Omental fat pad (tissue), 4 donors: ENCODE data around the gene IL1B. TPM values are rescaled to one million over a fixed set of nuclear protein-coding genes. Genes with fewer than 3 reads are reported as not detected.

ENCODE experiments used
- ATAC-seq: fragments of 150-250 bp; one replicate; pipeline ENCODE4 v1.9.1; 2016; ENCODE audit warnings: mild to moderate bottlenecking, moderate library complexity; ENCODE audit not compliant: low FRiP score
- DNase-seq: peaks from one replicate; pipeline ENCODE4 v3.0.0-alpha.2; 2019; ENCODE audit warnings: low spot score
- CTCF ChIP-seq, 3 donors: fragments of 450-650 bp; IDR thresholded peaks; one replicate each; pipeline ENCODE4 v1.5.1; 2016 to 2017; ENCODE audit warnings: antibody characterized with exemption in 3 of 3, mild to moderate bottlenecking in 3 of 3, moderate library complexity in 2 of 3
- total RNA-seq, 4 donors: library from RNA; depleted of rRNA; stranded (reverse); fragments of >200 nt; gene quantifications; one replicate each; pipeline ENCODE4 v1.1.0, GENCODE V29; 2016

The IL1B gene
- total RNA-seq, 4 donors from 2014 or later, result 2.6 to 50.5 (median 7.3) TPM

GRCh38 chr2:112832841-112833638 lies 3.5 kb downstream of the IL1B start:
- no peak for TF ChIP-seq CTCF (IDR thresholded peaks at IDR 0.05)
- DNase-seq (no peak), ATAC-seq (no peak)

GRCh38 chr2:112831946-112832840 lies 4.4 kb downstream of the IL1B start:
- no peak for ATAC-seq
- no peak for TF ChIP-seq CTCF (IDR thresholded peaks at IDR 0.05)
- DNase-seq, result no peak

- DNase-seq (no peak), ATAC-seq (no peak)
- no peak for TF ChIP-seq CTCF (IDR thresholded peaks at IDR 0.05)
These were observed 5.1 kb downstream of the IL1B start for GRCh38 chr2:112831513-112831845.

- no peak for DNase-seq
- no peak for TF ChIP-seq CTCF (IDR thresholded peaks at IDR 0.05)
- ATAC-seq, result no peak
These were observed 5.7 kb downstream of the IL1B start for GRCh38 chr2:112830682-112831512.

GRCh38 chr2:112829961-112830681 lies 6.5 kb downstream of the IL1B start:
- DNase-seq (no peak), ATAC-seq (no peak)
- TF ChIP-seq CTCF (IDR thresholded peaks at IDR 0.05), result no peak
